Stimulated activated CD8-positive, alpha-beta memory T cell treated with anti-CD3 and anti-CD28 coated beads, Interleukin-15, amount 100 ng/mL, for 48 hours (primary cell): ENCODE results near the gene MRTFA.

Experiments used
- DNase-seq, 2 donors: peaks; one replicate each; pipeline ENCODE4 v3.0.0-alpha.2; 2020; ENCODE audit warnings: low read depth in 2 of 2

The MRTFA gene

GRCh38 chr22:40491990-40492631, 144.4 kb downstream of the MRTFA start:
- no peak for DNase-seq

GRCh38 chr22:40487663-40488249, 148.8 kb downstream of the MRTFA start:
- DNase-seq = no peak

GRCh38 chr22:40486962-40487602, 149.4 kb downstream of the MRTFA start:
- no peak for DNase-seq

DNA sequence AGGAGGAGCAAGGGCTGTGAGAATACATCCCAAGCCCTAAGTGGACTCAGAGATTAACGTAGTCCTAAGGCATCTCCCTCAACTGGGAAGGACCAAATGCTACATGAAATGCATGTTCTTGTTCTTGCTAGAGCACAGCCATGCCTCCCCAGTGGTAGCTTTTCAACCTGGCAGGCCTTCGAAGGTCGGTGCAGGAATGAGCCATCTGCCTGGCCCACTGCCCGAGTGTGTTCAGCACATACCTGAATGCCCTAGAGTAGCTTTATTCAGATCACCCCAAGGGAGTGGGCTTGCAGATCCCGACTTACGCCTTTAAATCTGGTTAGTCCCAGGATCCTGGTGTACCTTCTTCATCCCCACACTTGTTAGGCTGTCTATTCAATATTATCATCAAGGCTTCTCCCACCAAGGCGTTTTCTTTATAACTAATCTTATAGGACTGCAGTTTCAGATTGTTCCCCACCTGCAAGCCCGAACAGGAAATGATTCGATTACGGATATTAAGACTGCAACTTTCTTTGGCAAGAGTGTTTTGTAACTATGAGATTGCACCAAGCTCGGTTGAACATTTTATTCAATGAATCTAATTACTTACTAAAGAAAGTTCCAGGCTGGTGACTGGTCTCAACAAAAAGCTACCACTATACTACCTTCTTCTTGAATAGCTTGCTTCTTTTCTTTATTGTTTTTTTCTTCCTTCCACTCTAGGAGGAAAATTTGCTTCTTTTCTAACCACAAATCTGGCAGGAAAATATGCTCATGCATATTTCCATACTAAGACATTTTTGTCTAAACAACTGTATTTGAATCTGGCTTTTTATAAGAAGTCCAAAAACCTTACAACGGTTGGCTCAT, 150.5 kb downstream of the MRTFA start:
- no peak for DNase-seq

DNA sequence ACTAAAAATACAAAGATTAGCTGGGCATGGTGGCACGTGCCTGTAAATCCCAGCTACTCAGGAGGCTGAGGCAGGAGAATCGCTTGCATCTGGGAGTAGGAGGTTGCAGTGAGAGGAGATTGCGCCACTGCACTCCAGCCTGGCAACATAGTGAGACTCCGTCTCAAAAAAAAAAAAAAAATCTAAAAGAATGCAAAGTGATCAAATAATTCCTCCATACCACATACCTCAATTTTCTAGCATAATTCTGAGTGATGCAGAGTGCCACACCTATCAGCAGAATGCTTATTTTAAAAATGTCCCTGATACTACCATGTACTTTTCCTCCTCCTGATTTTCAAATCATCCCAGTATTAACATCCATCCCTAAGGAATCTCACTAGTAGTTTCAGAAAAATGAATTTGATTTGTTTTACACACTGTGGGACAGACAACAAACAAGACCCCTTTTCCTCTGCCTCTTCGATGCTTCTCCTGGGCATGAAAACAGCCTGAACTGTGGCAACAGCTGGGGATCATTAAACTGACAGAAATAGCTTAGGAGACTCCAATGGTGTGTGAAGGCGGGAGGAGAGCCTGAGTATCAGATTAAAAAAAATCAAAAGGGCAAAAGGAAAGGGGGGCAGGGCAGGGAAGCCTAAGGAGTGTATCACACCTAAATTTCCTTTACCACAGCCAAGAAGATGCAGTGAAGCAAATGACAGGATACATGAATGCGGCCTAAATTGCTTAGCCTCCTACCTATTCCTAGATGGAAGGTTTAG, 151.4 kb downstream of the MRTFA start:
- DNase-seq = no peak

DNA sequence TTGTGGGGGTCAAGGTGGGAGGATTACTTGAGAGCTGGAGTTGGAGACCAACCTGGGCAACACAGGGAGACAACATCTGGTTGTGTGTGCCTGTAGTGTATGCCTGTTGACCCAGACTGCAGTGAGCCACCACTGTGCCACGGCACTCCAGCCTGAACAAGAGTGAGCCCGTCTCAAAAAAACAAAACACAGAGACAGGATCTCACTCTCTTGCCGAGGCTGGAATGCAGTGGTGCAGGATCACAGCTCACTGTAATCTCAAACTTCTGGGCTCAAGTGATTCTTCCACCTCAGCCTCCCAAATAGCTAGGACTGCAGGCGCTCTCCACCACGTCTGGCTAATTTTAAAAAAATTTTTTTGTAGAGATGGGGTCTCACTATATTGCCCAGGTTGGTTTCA, 153.6 kb downstream of the MRTFA start:
- DNase-seq = no peak

DNA sequence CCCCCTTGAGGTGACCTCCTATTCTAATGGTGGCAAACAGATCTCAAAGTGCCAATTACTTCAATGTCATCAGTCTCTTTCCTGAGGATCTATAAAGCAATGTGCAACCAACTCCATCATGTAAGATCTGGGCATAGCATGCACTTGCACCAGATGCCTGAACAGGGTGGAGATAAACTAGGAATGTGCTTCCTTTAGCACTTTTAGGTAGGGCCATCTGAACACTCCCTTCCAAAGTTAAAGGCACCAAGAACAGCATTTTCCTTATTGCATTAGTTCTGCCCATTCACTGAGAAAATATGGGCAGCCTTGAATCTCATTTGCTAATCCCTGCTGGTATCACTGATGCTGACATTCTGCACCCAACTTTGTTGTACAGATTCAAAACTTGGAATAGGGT, 154.1 kb downstream of the MRTFA start:
- no peak for DNase-seq

DNA sequence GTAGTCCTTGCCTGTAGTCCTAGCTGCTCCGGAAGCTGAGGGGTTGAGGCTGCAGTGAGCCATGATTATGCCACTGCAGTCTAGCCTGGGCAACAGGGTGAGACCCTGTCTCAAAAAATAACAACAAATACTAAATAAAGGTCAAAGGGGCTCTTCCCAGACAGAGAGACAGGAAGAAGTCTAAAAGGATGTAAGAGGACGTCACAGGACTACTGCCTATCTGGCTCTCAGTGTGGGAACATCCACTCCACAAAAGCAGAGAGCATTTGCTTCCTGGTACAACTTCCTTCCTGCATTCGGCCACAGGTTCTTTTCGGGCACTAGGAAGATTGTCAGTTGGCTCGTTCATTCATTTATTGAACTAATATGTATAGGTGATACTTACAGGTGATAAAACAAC, 155.5 kb downstream of the MRTFA start:
- no peak for DNase-seq

GRCh38 chr22:40479887-40480538, 156.5 kb downstream of the MRTFA start:
- DNase-seq = no peak

DNA sequence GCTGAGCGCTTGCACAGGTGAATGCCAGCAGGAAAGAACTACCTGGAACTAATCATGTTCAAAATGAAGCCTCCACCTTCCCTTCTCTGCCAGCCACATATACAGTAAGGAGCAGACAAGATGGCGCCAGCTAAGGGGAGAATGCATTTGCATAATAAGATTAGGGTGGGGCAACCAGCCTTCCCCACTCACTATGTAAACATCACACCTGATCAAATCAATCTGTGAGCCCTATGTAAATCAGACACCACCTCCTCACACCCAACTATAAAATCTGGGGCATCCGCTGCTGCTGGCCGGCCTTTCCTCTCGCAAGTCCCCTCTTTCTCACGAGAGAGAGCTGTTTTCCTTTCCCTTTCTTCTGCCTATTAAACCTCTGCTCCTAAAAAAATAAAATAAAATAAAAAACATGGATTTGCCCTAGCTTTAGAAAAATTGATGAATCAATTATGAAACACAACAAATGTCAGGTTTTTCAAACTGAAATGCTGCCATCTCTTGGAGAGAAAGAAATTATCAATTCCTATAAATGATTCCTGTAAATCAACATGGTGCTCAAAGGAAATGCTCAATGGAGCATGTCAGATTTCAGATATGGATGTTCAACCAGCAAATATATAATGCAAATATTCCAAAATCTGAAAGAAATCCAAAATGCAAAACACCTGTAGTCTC, 157.3 kb downstream of the MRTFA start:
- no peak for DNase-seq

DNA sequence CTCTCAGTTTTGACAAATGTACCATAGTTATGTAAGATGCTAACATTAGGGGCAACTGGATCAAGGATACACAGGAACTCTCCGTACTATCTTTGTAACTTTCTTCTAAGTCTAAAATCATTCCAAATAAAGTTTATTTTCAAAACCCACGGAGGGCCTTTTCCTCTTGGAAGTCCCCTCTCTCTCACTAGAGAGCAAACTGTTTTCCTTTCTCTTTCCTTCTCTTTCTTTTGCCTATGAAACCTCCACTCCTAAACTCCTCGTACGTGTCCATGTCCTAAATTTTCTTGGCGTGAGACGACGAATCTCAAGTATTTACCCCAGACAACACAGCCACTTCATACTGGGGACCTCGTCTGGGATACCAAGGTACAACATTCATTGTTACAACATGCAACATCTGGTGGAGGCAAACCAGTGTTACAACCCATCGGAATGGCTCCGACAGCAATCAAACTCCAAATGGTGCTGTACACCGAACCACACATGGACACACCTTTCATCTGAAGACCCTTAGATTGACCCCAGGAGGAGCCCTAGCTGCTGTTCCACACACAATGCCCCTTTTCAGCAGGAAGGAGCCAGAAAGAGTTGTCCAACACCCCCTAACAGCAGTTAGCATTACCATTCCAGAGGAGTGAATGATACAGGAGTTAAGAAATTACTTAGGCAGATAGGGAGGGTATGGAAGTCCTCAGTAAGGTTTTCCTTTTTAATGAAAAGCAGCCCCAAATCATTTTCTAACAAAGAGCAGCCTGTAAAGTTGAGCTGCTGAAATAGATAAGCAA, 158.0 kb downstream of the MRTFA start:
- no peak for DNase-seq

- no peak for DNase-seq
Measured at GRCh38 chr22:40477683-40478337, 158.7 kb downstream of the MRTFA start.

GRCh38 chr22:40476341-40476740, 160.2 kb downstream of the MRTFA start:
- no peak for DNase-seq

DNA sequence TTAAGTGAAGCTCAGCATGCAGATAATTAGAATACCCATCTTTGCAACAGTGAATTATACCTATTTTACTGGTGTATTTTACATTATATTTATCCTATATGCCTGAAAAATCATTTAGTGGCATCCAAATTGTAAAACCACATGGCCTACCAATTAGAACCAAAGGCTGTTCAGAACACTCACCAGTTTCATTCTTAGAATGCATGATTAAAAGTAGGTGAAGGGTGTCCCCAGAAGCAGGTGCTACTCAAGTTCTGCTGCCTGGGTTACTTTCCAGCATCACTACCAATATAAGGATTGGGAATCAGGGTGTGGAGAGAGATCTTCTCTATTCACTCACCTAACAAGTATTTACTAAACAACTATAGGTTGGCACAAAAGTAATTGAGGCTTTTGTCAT, 162.8 kb downstream of the MRTFA start:
- no peak for DNase-seq

DNA sequence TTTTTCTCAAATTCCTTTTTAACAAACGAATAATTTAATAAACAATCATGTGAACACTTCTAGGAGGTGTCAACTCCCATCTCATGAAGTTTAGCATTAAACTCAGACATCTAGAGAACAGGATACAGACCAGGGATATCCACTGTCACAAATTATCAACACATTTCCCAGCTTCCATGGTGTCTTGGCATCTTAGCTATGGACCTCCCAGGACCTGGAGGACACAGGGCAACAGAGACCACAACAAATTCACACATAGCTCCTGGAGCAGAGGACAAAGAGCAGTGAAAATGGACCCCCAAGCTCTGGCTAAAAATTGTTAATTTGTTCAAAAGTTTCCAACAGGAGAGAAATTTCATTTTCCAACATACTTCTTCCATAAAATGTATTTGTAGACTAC, 163.9 kb downstream of the MRTFA start:
- no peak for DNase-seq

GRCh38 chr22:40472051-40472450, 164.5 kb downstream of the MRTFA start:
- no peak for DNase-seq

- no peak for DNase-seq
Measured at GRCh38 chr22:40469181-40469580, 167.3 kb downstream of the MRTFA start.

- no peak for DNase-seq
Measured at GRCh38 chr22:40468616-40469015, 167.9 kb downstream of the MRTFA start.

- no peak for DNase-seq
Measured at GRCh38 chr22:40466976-40467375, 169.5 kb downstream of the MRTFA start.
